Measurements from ENCODE around the gene CCL11.

CCL11 gene

DNA sequence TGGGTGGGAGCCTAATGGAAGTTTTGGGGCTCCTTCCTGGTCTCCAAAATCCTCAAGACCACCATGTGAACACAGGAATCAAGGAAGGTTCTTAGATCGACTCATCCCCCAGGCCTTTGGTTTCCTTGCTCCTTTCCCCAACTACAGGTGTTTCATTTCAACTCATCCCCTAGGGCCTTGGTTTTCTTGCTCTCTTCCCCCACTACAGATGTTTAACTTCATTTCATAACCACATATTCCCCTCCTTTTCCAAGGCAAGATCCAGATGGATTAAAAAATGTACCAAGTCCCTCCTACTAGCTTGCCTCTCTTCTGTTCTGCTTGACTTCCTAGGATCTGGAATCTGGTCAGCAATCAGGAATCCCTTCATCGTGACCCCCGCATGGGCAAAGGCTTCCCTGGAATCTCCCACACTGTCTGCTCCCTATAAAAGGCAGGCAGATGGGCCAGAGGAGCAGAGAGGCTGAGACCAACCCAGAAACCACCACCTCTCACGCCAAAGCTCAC lies at the start of gene CCL11:
CCL11 (plus strand) TSS at position 457 of the 507 bp plus-strand sequence. CDS start 67 bp downstream, outside the sequence.
- TF ChIP-seq CTCF (IDR thresholded peaks at IDR 0.05; ENCODE audit: poor library complexity, severe bottlenecking): no peak
- Histone ChIP-seq H3K9me3 (ENCODE audit: severe bottlenecking) (no peaks in the 10 kb centered on the region), H3K4me1 (ENCODE audit: insufficient read depth, poor library complexity, severe bottlenecking) (no peaks in the 10 kb centered on the region), H3K27ac (ENCODE audit: poor library complexity, severe bottlenecking) (no peak within 1 kb of the TSS), H3K36me3 (ENCODE audit: low read depth) (no peaks in the 10 kb centered on the region), H3K27me3 (ENCODE audit: insufficient read depth, poor library complexity, severe bottlenecking) (no peaks in the 10 kb centered on the region), H3K4me3 (ENCODE audit: severe bottlenecking) (no peak within 1 kb of the TSS)
- DNase-seq (ENCODE audit: low spot score): no peak
- ATAC-seq (ENCODE audit: low read depth): no peak

DNA sequence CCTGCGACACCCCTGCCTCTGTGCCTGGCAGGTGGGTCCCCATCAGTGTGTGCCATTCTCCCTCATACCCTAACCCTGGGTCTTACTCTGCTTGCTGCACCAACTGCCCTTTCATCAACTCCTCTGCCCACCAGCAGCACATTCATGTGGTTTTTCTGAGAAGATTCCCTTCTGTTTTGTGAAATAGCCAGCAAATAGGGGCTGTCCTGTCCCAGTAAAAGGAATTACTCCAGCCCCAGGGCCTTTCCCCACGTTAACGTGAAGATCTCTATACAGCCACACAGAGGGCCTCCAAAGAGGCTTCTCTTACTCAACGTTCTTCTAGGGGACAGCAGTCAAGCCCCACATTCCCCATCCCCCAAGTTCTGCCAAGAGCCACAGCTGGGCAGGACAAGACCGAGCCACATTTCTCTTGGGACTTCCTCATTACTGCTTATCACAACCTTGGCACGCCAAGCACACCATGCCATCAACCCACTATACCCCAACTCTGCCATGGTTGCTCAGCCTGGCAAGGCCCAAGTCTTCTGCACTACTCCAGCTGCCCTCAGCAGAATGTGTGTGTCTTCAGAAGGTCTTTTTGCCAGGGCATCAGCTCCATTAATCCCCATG lies 49.2 kb upstream of the CCL11 start:
- ATAC-seq (ENCODE audit: low read depth) (no peak), DNase-seq (ENCODE audit: low spot score) (no peak)
- H3K9me3 ChIP-seq (ENCODE audit: severe bottlenecking): no peaks in the 10 kb centered on the region
- H3K36me3 ChIP-seq (ENCODE audit: low read depth): no peaks in the 10 kb centered on the region
- H3K27me3 ChIP-seq (ENCODE audit: insufficient read depth, poor library complexity, severe bottlenecking): no peaks in the 10 kb centered on the region
- no peak overlapping the region for H3K4me3 ChIP-seq (ENCODE audit: severe bottlenecking)
- no peaks in the 10 kb centered on the region for H3K4me1 ChIP-seq (ENCODE audit: insufficient read depth, poor library complexity, severe bottlenecking)
- no peak for TF ChIP-seq CTCF (IDR thresholded peaks at IDR 0.05; ENCODE audit: poor library complexity, severe bottlenecking)
- no peak overlapping the region for H3K27ac ChIP-seq (ENCODE audit: poor library complexity, severe bottlenecking)

GRCh38 chr17:34237458-34237857 lies 48.1 kb upstream of the CCL11 start:
- Histone ChIP-seq H3K36me3 (ENCODE audit: low read depth) (no peaks in the 10 kb centered on the region), H3K27me3 (ENCODE audit: insufficient read depth, poor library complexity, severe bottlenecking) (no peaks in the 10 kb centered on the region), H3K9me3 (ENCODE audit: severe bottlenecking) (no peaks in the 10 kb centered on the region), H3K27ac (ENCODE audit: poor library complexity, severe bottlenecking) (no peak overlapping the region), H3K4me3 (ENCODE audit: severe bottlenecking) (no peak overlapping the region), H3K4me1 (ENCODE audit: insufficient read depth, poor library complexity, severe bottlenecking) (no peaks in the 10 kb centered on the region)
- ATAC-seq (ENCODE audit: low read depth): no peak
- no peak for DNase-seq (ENCODE audit: low spot score)
- no peak for TF ChIP-seq CTCF (IDR thresholded peaks at IDR 0.05; ENCODE audit: poor library complexity, severe bottlenecking)

GRCh38 chr17:34241062-34241461 lies 44.5 kb upstream of the CCL11 start:
- Histone ChIP-seq H3K9me3 (ENCODE audit: severe bottlenecking) (no peaks in the 10 kb centered on the region), H3K27ac (ENCODE audit: poor library complexity, severe bottlenecking) (no peak overlapping the region), H3K27me3 (ENCODE audit: insufficient read depth, poor library complexity, severe bottlenecking) (no peaks in the 10 kb centered on the region), H3K4me1 (ENCODE audit: insufficient read depth, poor library complexity, severe bottlenecking) (no peaks in the 10 kb centered on the region), H3K36me3 (ENCODE audit: low read depth) (no peaks in the 10 kb centered on the region), H3K4me3 (ENCODE audit: severe bottlenecking) (no peak overlapping the region)
- ATAC-seq (ENCODE audit: low read depth) (no peak), DNase-seq (ENCODE audit: low spot score) (no peak)
- no peak for TF ChIP-seq CTCF (IDR thresholded peaks at IDR 0.05; ENCODE audit: poor library complexity, severe bottlenecking)

Measured in RWPE2 (cell line).